ENCODE measurements around the gene DENND4B.

DENND4B gene

GRCh38 chr1:153944005-153944826, 2.3 kb downstream of the DENND4B start:
- DNase-seq, result no peak

GRCh38 chr1:153942766-153943549, 3.6 kb downstream of the DENND4B start:
- DNase-seq, result no peak

- no peak for DNase-seq
These were observed 4.4 kb downstream of the DENND4B start for GRCh38 chr1:153941826-153942725.

GRCh38 chr1:153940756-153941155, 5.8 kb downstream of the DENND4B start:
- no peak for DNase-seq

- no peak for DNase-seq
These were observed 7.0 kb downstream of the DENND4B start for GRCh38 chr1:153939476-153939875.

GRCh38 chr1:153938996-153939395, 7.5 kb downstream of the DENND4B start:
- no peak for DNase-seq

GRCh38 chr1:153937331-153937730, 9.2 kb downstream of the DENND4B start:
- DNase-seq, result no peak

- no peak for DNase-seq
These were observed 10.3 kb downstream of the DENND4B start for GRCh38 chr1:153936011-153936802.

GRCh38 chr1:153934746-153935145, 11.8 kb downstream of the DENND4B start:
- no peak for DNase-seq

- DNase-seq, result no peak
These were observed 12.6 kb downstream of the DENND4B start for GRCh38 chr1:153933955-153934354.

GRCh38 chr1:153933430-153933829, 13.1 kb downstream of the DENND4B start:
- no peak for DNase-seq

- no peak for DNase-seq
These were observed 14.1 kb downstream of the DENND4B start for GRCh38 chr1:153932156-153933131.

GRCh38 chr1:153929981-153930948, 16.3 kb downstream of the DENND4B start:
- DNase-seq, result no peak

GRCh38 chr1:153929426-153929825, 17.1 kb downstream of the DENND4B start:
- no peak for DNase-seq

- DNase-seq, result no peak
These were observed 17.7 kb downstream of the DENND4B start for GRCh38 chr1:153928791-153929341.

GRCh38 chr1:153928245-153928644, 18.3 kb downstream of the DENND4B start:
- no peak for DNase-seq

- DNase-seq, result no peak
These were observed 20.1 kb downstream of the DENND4B start for GRCh38 chr1:153926405-153926804.

GRCh38 chr1:153922972-153923925, 23.3 kb downstream of the DENND4B start, which contains the start of gene GATAD2B:
TSS of gene GATAD2B (minus strand) at chr1:153922972. CDS start at chr1:153828347, 94,625 bp downstream.
- DNase-seq, result peak; percentile 99
